GM23338 (cell line): ENCODE results near the gene F13B. TPM values are rescaled to one million over a fixed set of nuclear protein-coding genes. Genes with fewer than 3 reads are reported as not detected.

Experiments used
- ATAC-seq: fragments of 200-7000 bp; cut with Tn5 transposase; 3 replicates; pipeline ENCODE4 v1.9.1; 2020
- DNase-seq: peaks from one replicate; pipeline ENCODE4 v3.0.0-alpha.2; 2015; ENCODE audit warnings: low spot score
- H2AFZ ChIP-seq: fragments of 200-600 bp; sonication (generic); 2 replicates; pipeline ENCODE4 v1.8.0; 2016; ENCODE audit warnings: antibody characterized with exemption, mild to moderate bottlenecking, moderate library complexity
- H3F3A ChIP-seq: fragments of 200-600 bp; sonication (generic); replicated peaks from 2 replicates; pipeline ENCODE4 v1.8.0; 2017; ENCODE audit warnings: antibody characterized with exemption, mixed run types, low read depth
- H3K27ac ChIP-seq: fragments of 200-600 bp; sonication (generic); 2 replicates; pipeline ENCODE4 v1.6.1; 2016; ENCODE audit warnings: low read depth
- H3K27me3 ChIP-seq: fragments of 200-600 bp; sonication (generic); 2 replicates; pipeline ENCODE4 v1.8.0; 2016; ENCODE audit warnings: mild to moderate bottlenecking, mixed run types, moderate library complexity; ENCODE audit not compliant: insufficient read depth
- H3K36me3 ChIP-seq: fragments of 200-600 bp; sonication (generic); 2 replicates; pipeline ENCODE4 v1.8.0; 2016; ENCODE audit warnings: mild to moderate bottlenecking; ENCODE audit not compliant: insufficient read depth
- H3K4me1 ChIP-seq: fragments of 200-600 bp; sonication (generic); 2 replicates; pipeline ENCODE4 v1.8.0; 2016; ENCODE audit warnings: mild to moderate bottlenecking, moderate library complexity; ENCODE audit not compliant: insufficient read depth
- H3K4me2 ChIP-seq: fragments of 200-600 bp; sonication (generic); 2 replicates; pipeline ENCODE4 v1.7.1; 2017; ENCODE audit warnings: mixed run types
- H3K4me3 ChIP-seq: fragments of 200-600 bp; sonication (generic); 2 replicates; pipeline ENCODE4 v1.6.1; 2016; ENCODE audit warnings: mixed run types
- H3K79me2 ChIP-seq: fragments of 200-600 bp; sonication (generic); replicated peaks from 2 replicates; pipeline ENCODE4 v1.8.0; 2017; ENCODE audit warnings: mild to moderate bottlenecking; ENCODE audit not compliant: insufficient read depth
- H3K9me2 ChIP-seq: fragments of 200-600 bp; sonication (generic); 2 replicates; pipeline ENCODE4 v1.8.0; 2017; ENCODE audit not compliant: insufficient read depth
- H4K20me1 ChIP-seq: fragments of 200-600 bp; sonication (generic); replicated peaks from 2 replicates; pipeline ENCODE4 v1.8.0; 2017; ENCODE audit warnings: mild to moderate bottlenecking; ENCODE audit not compliant: insufficient read depth
- H3K27ac Mint-ChIP-seq: 2 replicates; pipeline ENCODE4 v1.8.0; 2020; ENCODE audit warnings: inconsistent platforms, mild to moderate bottlenecking, moderate library complexity, mixed read lengths
- H3K27me3 Mint-ChIP-seq: 3 replicates; pipeline ENCODE4 v1.8.0; 2022; ENCODE audit warnings: low read depth, mild to moderate bottlenecking, moderate library complexity, mixed read lengths, inconsistent platforms; ENCODE audit not compliant: insufficient read depth, poor library complexity
- H3K36me3 Mint-ChIP-seq: 3 replicates; pipeline ENCODE4 v1.8.0; 2021; ENCODE audit warnings: low read depth, mild to moderate bottlenecking, inconsistent platforms, moderate library complexity, mixed read lengths
- H3K4me1 Mint-ChIP-seq: 3 replicates; pipeline ENCODE4 v1.8.0; 2020; ENCODE audit warnings: mild to moderate bottlenecking, inconsistent platforms, mixed read lengths
- H3K4me3 Mint-ChIP-seq: 3 replicates; pipeline ENCODE4 v1.8.0; 2021; ENCODE audit warnings: moderate library complexity, mild to moderate bottlenecking, inconsistent platforms, mixed read lengths
- H3K9me3 Mint-ChIP-seq: 3 replicates; pipeline ENCODE4 v1.8.0; 2020; ENCODE audit warnings: moderate library complexity, mild to moderate bottlenecking, inconsistent platforms, mixed read lengths
- CREB1 ChIP-seq: fragments of 250-450 bp; sonication (Bioruptor Pico); IDR thresholded peaks from 2 replicates; pipeline ENCODE4 v1.5.0; 2020; ENCODE audit warnings: low read depth, mild to moderate bottlenecking, moderate library complexity
- EZH2 ChIP-seq: fragments of 200-600 bp; sonication (generic); IDR thresholded peaks from one replicate; pipeline ENCODE4 v1.8.0; 2017; ENCODE audit warnings: antibody characterized with exemption, mild to moderate bottlenecking, low read depth; ENCODE audit not compliant: unreplicated experiment
- EZH2phosphoT487 ChIP-seq: fragments of 200-600 bp; sonication (generic); IDR thresholded peaks from one replicate; pipeline ENCODE4 v1.8.1; 2018; ENCODE audit warnings: antibody characterized with exemption; ENCODE audit not compliant: unreplicated experiment
- JUNB ChIP-seq: IDR thresholded peaks from one replicate; pipeline ENCODE4 v1.6.1; 2016; ENCODE audit warnings: antibody characterized with exemption; ENCODE audit not compliant: unreplicated experiment
- NANOG ChIP-seq: IDR thresholded peaks from 2 replicates; pipeline ENCODE4 v1.6.1; 2016; ENCODE audit warnings: antibody characterized with exemption, borderline replicate concordance
- POLR2AphosphoS5 ChIP-seq: IDR thresholded peaks from 2 replicates; pipeline ENCODE4 v1.6.1; 2016; ENCODE audit warnings: antibody characterized with exemption, low read depth
- REST ChIP-seq: IDR thresholded peaks from one replicate; pipeline ENCODE4 v1.6.1; 2018; ENCODE audit warnings: antibody characterized with exemption; ENCODE audit not compliant: unreplicated experiment
- STAT1 ChIP-seq: IDR thresholded peaks from one replicate; pipeline ENCODE4 v1.6.1; 2016; ENCODE audit warnings: antibody characterized with exemption; ENCODE audit not compliant: unreplicated experiment
- ZNF114 ChIP-seq: fragments of 250-450 bp; sonication (Bioruptor Pico); IDR thresholded peaks from 2 replicates; pipeline ENCODE4 v1.5.0; 2020; ENCODE audit warnings: mild to moderate bottlenecking, moderate library complexity
- ZNF331 ChIP-seq: fragments of 250-450 bp; sonication (Bioruptor Pico); IDR thresholded peaks from 2 replicates; pipeline ENCODE4 v1.5.0; 2020; ENCODE audit warnings: low read depth, mild to moderate bottlenecking, moderate library complexity
- polyA plus RNA-seq: library from polyadenylated mRNA; unstranded; fragments of >200 nt; fragmentation: Nextera tagmentation; extraction: Ambion mirVana; gene quantifications from 2 replicates; pipeline ENCODE4 v1.2.1, GENCODE V29; 2016
- total RNA-seq: library from RNA; depleted of rRNA; stranded (reverse); fragments of >200 nt; shearing (Covaris generic); gene quantifications from 2 replicates; pipeline ENCODE4 v1.2.3, GENCODE V29; 2014
- TF ChIP-seq, protein P1 (sequence below): fragments of 250-450 bp; sonication (Bioruptor Pico); IDR thresholded peaks from 2 replicates; pipeline ENCODE4 v1.5.0; 2020; ENCODE audit warnings: mild to moderate bottlenecking, moderate library complexity

F13B gene
- total and polyA plus RNA-seq, 2 experiments from 2014 or later: not detected

- Histone ChIP-seq H3K4me1 (no peaks in the 10 kb centered on the region), H3K4me3 (no peak overlapping the region), H3K9me2 (no peaks in the 10 kb centered on the region), H3K27ac (no peak overlapping the region), H2AFZ (no peak overlapping the region), H3F3A (no peaks in the 10 kb centered on the region), H3K79me2 (no peaks in the 10 kb centered on the region), H3K27me3 (no peaks in the 10 kb centered on the region), H3K36me3 (no peaks in the 10 kb centered on the region), H3K4me2 (no peak overlapping the region), H4K20me1 (no peaks in the 10 kb centered on the region)
- H3K9me3 Mint-ChIP-seq: no peaks in the 10 kb centered on the region
- H3K4me3 Mint-ChIP-seq: no peak overlapping the region
- no peak overlapping the region for H3K27ac Mint-ChIP-seq
- H3K4me1 Mint-ChIP-seq: no peaks in the 10 kb centered on the region
- ATAC-seq (no peak), DNase-seq (no peak)
- TF ChIP-seq STAT1: no peak
- TF ChIP-seq REST: no peak
- TF ChIP-seq CREB1 (CRISPR knock-in tag): no peak
- no peak for TF ChIP-seq ZNF331 (CRISPR knock-in tag)
- TF ChIP-seq JUNB: no peak
- no peak for TF ChIP-seq POLR2AphosphoS5
- no peaks in the 10 kb centered on the region for H3K36me3 Mint-ChIP-seq
- H3K27me3 Mint-ChIP-seq: no peaks in the 10 kb centered on the region
Observed at GRCh38 chr1:197003132-197003531, 63.9 kb downstream of the F13B start.

- DNase-seq: no peak
- no peaks in the 10 kb centered on the region for H3K4me1 Mint-ChIP-seq
- TF ChIP-seq EZH2 (no peak), POLR2AphosphoS5 (no peak), CREB1 (CRISPR knock-in tag) (no peak), EZH2phosphoT487 (no peak), NANOG (no peak), JUNB (no peak), ZNF114 (CRISPR knock-in tag) (no peak)
- TF ChIP-seq, protein P1, sequence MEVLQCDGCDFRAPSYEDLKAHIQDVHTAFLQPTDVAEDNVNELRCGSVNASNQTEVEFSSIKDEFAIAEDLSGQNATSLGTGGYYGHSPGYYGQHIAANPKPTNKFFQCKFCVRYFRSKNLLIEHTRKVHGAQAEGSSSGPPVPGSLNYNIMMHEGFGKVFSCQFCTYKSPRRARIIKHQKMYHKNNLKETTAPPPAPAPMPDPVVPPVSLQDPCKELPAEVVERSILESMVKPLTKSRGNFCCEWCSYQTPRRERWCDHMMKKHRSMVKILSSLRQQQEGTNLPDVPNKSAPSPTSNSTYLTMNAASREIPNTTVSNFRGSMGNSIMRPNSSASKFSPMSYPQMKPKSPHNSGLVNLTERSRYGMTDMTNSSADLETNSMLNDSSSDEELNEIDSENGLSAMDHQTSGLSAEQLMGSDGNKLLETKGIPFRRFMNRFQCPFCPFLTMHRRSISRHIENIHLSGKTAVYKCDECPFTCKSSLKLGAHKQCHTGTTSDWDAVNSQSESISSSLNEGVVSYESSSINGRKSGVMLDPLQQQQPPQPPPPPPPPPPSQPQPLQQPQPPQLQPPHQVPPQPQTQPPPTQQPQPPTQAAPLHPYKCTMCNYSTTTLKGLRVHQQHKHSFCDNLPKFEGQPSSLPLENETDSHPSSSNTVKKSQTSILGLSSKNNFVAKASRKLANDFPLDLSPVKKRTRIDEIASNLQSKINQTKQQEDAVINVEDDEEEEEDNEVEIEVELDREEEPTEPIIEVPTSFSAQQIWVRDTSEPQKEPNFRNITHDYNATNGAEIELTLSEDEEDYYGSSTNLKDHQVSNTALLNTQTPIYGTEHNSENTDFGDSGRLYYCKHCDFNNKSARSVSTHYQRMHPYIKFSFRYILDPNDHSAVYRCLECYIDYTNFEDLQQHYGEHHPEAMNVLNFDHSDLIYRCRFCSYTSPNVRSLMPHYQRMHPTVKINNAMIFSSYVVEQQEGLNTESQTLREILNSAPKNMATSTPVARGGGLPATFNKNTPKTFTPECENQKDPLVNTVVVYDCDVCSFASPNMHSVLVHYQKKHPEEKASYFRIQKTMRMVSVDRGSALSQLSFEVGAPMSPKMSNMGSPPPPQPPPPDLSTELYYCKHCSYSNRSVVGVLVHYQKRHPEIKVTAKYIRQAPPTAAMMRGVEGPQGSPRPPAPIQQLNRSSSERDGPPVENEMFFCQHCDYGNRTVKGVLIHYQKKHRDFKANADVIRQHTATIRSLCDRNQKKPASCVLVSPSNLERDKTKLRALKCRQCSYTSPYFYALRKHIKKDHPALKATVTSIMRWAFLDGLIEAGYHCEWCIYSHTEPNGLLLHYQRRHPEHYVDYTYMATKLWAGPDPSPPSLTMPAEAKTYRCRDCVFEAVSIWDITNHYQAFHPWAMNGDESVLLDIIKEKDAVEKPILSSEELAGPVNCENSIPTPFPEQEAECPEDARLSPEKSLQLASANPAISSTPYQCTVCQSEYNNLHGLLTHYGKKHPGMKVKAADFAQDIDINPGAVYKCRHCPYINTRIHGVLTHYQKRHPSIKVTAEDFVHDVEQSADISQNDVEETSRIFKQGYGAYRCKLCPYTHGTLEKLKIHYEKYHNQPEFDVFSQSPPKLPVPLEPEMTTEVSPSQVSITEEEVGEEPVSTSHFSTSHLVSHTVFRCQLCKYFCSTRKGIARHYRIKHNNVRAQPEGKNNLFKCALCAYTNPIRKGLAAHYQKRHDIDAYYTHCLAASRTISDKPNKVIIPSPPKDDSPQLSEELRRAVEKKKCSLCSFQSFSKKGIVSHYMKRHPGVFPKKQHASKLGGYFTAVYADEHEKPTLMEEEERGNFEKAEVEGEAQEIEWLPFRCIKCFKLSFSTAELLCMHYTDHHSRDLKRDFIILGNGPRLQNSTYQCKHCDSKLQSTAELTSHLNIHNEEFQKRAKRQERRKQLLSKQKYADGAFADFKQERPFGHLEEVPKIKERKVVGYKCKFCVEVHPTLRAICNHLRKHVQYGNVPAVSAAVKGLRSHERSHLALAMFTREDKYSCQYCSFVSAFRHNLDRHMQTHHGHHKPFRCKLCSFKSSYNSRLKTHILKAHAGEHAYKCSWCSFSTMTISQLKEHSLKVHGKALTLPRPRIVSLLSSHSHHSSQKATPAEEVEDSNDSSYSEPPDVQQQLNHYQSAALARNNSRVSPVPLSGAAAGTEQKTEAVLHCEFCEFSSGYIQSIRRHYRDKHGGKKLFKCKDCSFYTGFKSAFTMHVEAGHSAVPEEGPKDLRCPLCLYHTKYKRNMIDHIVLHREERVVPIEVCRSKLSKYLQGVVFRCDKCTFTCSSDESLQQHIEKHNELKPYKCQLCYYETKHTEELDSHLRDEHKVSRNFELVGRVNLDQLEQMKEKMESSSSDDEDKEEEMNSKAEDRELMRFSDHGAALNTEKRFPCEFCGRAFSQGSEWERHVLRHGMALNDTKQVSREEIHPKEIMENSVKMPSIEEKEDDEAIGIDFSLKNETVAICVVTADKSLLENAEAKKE (CRISPR knock-in tag): no peak
Observed at GRCh38 chr1:197001828-197002227, 65.2 kb downstream of the F13B start.

More at GRCh38 chr1:197001828-197002227, 65.2 kb downstream of the F13B start:
- no peak for ATAC-seq
- H3K9me2 ChIP-seq: no peaks in the 10 kb centered on the region
- no peak overlapping the region for H3K4me3 ChIP-seq
- no peaks in the 10 kb centered on the region for H3K36me3 Mint-ChIP-seq
- H3K36me3 ChIP-seq: no peaks in the 10 kb centered on the region
- no peaks in the 10 kb centered on the region for H3K27me3 ChIP-seq
- no peak overlapping the region for H3K27ac ChIP-seq
- H3K9me3 Mint-ChIP-seq: no peaks in the 10 kb centered on the region
- H3K79me2 ChIP-seq: no peaks in the 10 kb centered on the region
- no peaks in the 10 kb centered on the region for H4K20me1 ChIP-seq
- H2AFZ ChIP-seq: no peak overlapping the region
- H3K4me1 ChIP-seq: no peaks in the 10 kb centered on the region
- H3K4me3 Mint-ChIP-seq: no peak overlapping the region
- no peak overlapping the region for H3K4me2 ChIP-seq
- peaks cover 2% of the 10 kb centered on the region for H3K27me3 Mint-ChIP-seq
- H3K27ac Mint-ChIP-seq: 0 out of 2 replicates have a peak overlapping the region, but pooled peaks have one; percentile 5
- no peaks in the 10 kb centered on the region for H3F3A ChIP-seq
